SK-N-MC (cell line): Measurements from ENCODE around the gene CENPVL3.
A peak's percentile ranks its signal among the peaks of the same experiment; 100 is the strongest.
"Not testable (repeated sequence)": the region's sequence is repeated elsewhere in the genome, so short reads cannot be mapped to it uniquely, and the experiment has no call there.

Experiments used
- DNase-seq: peaks from one replicate; pipeline ENCODE4 v3.0.0-alpha.2; 2011; ENCODE audit warnings: low read depth, low spot score
- H3K27ac ChIP-seq: fragments of 200-600 bp; sonication (generic); 2 replicates; pipeline ENCODE4 v1.5.1; 2016; ENCODE audit warnings: mixed run types
- H3K36me3 ChIP-seq: fragments of 200-600 bp; sonication (generic); 2 replicates; pipeline ENCODE4 v1.6.1; 2017; ENCODE audit warnings: antibody characterized with exemption, low read length, mixed read lengths; ENCODE audit not compliant: insufficient read depth
- H3K4me3 ChIP-seq: fragments of 200-600 bp; sonication (generic); 2 replicates; pipeline ENCODE4 v1.5.1; 2016
- H3K9ac ChIP-seq: fragments of 200-600 bp; sonication (generic); 2 replicates; pipeline ENCODE4 v1.8.0; 2017; ENCODE audit warnings: mixed run types, mixed read lengths; ENCODE audit not compliant: insufficient read length
- H3K9me3 ChIP-seq: fragments of 200-600 bp; sonication (generic); 2 replicates; pipeline ENCODE4 v1.6.1; 2017; ENCODE audit warnings: low read depth, mild to moderate bottlenecking, antibody characterized with exemption, low read length, moderate library complexity, mixed read lengths
- EZH2 ChIP-seq: fragments of 200-600 bp; sonication (generic); IDR thresholded peaks from one replicate; pipeline ENCODE4 v1.6.1; 2017; ENCODE audit warnings: antibody characterized with exemption
- FOXP2 ChIP-seq: optimal IDR thresholded peaks from 2 replicates; pipeline ENCODE3; 2011; ENCODE audit warnings: mild to moderate bottlenecking, moderate library complexity; ENCODE audit not compliant: insufficient read depth; ENCODE audit errors: extremely low read length, control extremely low read depth
- POLR2AphosphoS5 ChIP-seq: IDR thresholded peaks from 2 replicates; pipeline ENCODE4 v1.6.1; 2012; ENCODE audit warnings: mild to moderate bottlenecking, low read depth, low read length, borderline replicate concordance

The CENPVL3 gene

GRCh38 chrX:51618241-51619155 lies at the start of gene CENPVL3:
TSS of gene CENPVL3 (minus strand) at chrX:51618912. CDS start at chrX:51618873, 39 bp downstream.
- Histone ChIP-seq H3K9ac (peak within 1 kb of the TSS; percentile 71), H3K27ac (peak within 1 kb of the TSS; percentile 58; the same call in 1 of the 2 replicates), H3K4me3 (peak within 1 kb of the TSS; percentile 75)
- not testable (repeated sequence) for H3K36me3 ChIP-seq, H3K9me3 ChIP-seq
- peak; percentile 40 for DNase-seq

DNA sequence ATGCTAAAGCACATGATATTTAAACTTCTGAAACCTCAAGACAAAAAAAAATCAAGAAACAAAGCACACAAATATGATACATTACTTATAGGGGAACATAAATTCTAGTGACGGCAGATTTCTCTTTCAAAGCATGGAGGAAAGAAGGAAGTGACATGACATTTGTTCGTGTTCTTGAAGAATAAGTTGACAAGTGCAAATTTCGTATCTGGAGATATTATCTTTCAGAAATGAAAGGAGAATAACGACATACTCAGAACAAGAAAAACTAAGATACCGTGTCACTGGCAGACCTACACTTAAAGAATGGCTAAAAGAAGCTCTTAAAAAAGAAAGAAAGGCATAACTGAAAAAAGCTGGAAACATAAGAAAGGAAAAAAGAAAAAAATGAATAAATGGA lies 47.3 kb upstream of the CENPVL3 start:
- Histone ChIP-seq H3K36me3 (no peaks in the 10 kb centered on the region), H3K4me3 (no peak overlapping the region), H3K9me3 (no peaks in the 10 kb centered on the region), H3K27ac (no peak overlapping the region), H3K9ac (no peak overlapping the region)
- TF ChIP-seq FOXP2: no peak
- TF ChIP-seq POLR2AphosphoS5: no peak
- TF ChIP-seq EZH2: no peak
- DNase-seq: no peak

DNA sequence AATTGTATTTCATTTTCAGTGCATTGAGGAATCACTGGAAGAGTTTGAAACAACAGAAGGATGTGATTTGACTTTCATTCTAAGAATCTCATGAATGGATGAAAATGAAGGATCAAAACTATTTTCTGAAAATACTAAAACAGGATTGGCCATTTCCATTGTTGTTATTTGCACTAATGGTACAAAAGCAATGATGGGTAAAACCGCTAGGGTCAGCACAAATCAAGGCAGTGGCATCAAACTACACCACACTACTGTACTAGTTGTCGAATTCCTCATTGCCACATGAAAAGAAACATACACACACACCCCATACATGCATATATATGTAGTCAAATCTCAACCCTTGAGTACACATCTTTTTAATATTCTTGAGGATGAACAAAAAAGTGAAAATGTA lies 24.7 kb upstream of the CENPVL3 start:
- Histone ChIP-seq H3K27ac (no peak overlapping the region), H3K4me3 (no peak overlapping the region), H3K9ac (no peak overlapping the region), H3K9me3 (no peaks in the 10 kb centered on the region), H3K36me3 (no peaks in the 10 kb centered on the region)
- TF ChIP-seq POLR2AphosphoS5 (no peak), EZH2 (no peak), FOXP2 (no peak)
- DNase-seq: no peak

DNA sequence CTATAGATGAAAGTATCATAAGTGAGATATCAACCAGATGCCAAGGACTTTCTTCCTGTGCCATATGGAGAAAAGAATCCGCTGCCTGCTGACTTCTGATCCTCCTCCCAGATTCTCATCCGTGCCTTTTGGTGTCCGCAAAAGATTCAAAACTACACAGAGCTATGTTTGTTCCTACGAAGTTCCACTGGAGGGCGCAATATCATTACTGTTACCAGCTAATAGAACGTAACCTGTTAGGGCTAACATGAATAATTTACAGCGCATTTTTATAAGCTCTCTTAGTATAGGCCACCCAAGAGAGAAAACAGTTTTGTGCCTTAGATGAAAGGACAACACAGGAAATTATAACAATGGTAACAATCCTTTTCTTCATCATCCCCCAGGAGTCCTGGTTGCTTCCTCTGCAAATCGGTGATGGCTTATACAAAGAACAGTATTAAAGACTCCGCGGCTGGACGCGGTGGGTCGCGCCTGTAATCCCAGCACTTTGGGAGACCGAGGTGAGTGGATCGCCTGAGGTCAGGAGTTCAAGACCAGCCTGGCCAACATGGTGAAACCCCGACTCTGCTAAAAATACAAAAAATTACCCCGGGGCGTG lies 22.8 kb upstream of the CENPVL3 start:
- peak; percentile 79 for DNase-seq

DNA sequence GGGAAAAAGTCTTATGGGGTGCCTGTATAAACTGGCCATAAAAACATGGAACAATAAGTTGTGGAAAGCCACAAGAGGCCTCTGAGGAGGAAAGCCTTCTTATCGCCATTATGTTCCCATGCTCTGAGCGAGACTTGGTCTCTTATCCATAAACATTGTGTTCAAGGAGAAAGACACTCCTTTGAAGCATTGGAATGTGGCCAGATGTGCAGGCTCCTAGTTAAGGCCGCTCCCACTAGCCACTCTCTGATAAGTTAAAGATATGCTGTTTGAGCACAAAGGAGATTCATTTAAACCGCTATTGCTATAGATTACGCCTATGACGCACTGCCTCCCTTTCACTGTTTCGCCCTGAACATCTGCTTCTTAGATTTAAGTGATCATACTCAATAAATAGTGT lies 17.8 kb upstream of the CENPVL3 start:
- not testable (repeated sequence) for H3K4me3 ChIP-seq, H3K36me3 ChIP-seq, H3K9ac ChIP-seq, H3K27ac ChIP-seq, H3K9me3 ChIP-seq, DNase-seq

More for the DNA sequence above, 22.8 kb upstream of the CENPVL3 start:
- Histone ChIP-seq H3K9ac (no peak overlapping the region), H3K4me3 (peak overlapping the region; percentile 16; the same call in 1 of the 2 replicates), H3K27ac (peak overlapping the region; percentile 39; the same call in 1 of the 2 replicates), H3K36me3 (no peaks in the 10 kb centered on the region), H3K9me3 (no peaks in the 10 kb centered on the region)
- no peak for TF ChIP-seq FOXP2

DNA sequence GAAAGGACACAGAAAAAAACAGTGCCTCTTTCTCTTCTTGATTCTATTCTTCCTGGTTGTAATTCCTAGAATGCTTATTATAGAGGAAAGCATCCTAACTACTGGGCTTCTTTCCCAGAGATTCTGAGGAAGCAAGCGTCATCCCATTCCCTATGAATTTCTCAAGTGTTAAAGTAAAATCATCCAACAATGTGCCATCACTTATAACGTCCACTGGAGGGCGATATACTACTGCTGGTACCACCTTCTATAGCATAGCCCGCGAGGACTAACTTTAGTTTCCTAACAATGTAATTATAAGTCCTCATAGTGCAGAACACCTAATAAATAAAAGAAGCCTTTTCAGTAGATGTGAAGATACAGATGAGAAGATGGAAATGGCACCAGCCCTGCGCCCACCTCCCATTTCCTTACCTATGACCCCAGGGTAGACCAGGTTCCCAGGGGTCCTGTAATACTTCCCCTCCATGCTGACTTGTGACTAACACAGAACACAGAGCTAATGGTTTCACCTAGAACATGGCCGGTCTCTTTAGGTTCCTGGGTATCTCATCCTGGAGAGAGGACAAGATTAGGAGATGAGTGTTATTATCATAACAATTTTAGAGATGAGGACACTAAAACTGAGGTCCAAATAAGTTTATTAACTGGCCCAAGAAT lies 4.2 kb downstream of the CENPVL3 start:
- peak; percentile 72 for DNase-seq
- peak overlapping the region; percentile 37 for H3K9ac ChIP-seq
- H3K27ac ChIP-seq: peak overlapping the region; percentile 88

GRCh38 chrX:51608766-51609165 lies 9.9 kb downstream of the CENPVL3 start:
- no peak for DNase-seq
- TF ChIP-seq FOXP2: no peak
- no peak for TF ChIP-seq POLR2AphosphoS5
- no peak for TF ChIP-seq EZH2
- no peak overlapping the region for H3K9ac ChIP-seq
- H3K27ac ChIP-seq: no peak overlapping the region
- H3K4me3 ChIP-seq: no peak overlapping the region
- H3K9me3 ChIP-seq: no peaks in the 10 kb centered on the region
- H3K36me3 ChIP-seq: no peaks in the 10 kb centered on the region

More for the DNA sequence above, 4.2 kb downstream of the CENPVL3 start:
- H3K9me3 ChIP-seq: no peaks in the 10 kb centered on the region
- no peak for TF ChIP-seq EZH2
- TF ChIP-seq FOXP2: no peak
- H3K4me3 ChIP-seq: peak overlapping the region; percentile 75
- H3K36me3 ChIP-seq: no peaks in the 10 kb centered on the region

DNA sequence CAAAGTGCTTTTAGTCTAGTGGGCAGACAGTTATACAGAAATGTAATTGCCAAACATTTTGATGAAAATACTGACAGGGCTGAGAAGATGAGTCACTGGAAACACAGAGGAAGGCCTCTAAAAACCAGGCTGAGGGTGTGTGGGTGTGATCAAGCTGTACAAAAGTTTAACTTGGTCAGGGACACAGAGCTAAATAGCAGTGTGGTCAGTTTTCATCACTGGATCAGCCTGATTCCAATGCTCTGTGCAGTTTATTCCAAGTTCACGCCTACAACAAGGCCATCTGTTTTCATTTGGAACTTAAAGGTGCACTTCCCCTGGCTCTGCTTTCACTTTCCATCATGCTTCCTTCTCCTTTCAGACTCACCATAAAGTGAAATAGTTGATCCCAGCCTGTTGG lies 10.6 kb downstream of the CENPVL3 start:
- no peak for DNase-seq
- TF ChIP-seq POLR2AphosphoS5: no peak
- no peak for TF ChIP-seq FOXP2
- TF ChIP-seq EZH2: no peak
- no peaks in the 10 kb centered on the region for H3K9me3 ChIP-seq
- no peak overlapping the region for H3K4me3 ChIP-seq
- no peak overlapping the region for H3K9ac ChIP-seq
- no peak overlapping the region for H3K27ac ChIP-seq
- H3K36me3 ChIP-seq: no peaks in the 10 kb centered on the region
